ENCODE data around the gene GRK5.

Gene GRK5

DNA sequence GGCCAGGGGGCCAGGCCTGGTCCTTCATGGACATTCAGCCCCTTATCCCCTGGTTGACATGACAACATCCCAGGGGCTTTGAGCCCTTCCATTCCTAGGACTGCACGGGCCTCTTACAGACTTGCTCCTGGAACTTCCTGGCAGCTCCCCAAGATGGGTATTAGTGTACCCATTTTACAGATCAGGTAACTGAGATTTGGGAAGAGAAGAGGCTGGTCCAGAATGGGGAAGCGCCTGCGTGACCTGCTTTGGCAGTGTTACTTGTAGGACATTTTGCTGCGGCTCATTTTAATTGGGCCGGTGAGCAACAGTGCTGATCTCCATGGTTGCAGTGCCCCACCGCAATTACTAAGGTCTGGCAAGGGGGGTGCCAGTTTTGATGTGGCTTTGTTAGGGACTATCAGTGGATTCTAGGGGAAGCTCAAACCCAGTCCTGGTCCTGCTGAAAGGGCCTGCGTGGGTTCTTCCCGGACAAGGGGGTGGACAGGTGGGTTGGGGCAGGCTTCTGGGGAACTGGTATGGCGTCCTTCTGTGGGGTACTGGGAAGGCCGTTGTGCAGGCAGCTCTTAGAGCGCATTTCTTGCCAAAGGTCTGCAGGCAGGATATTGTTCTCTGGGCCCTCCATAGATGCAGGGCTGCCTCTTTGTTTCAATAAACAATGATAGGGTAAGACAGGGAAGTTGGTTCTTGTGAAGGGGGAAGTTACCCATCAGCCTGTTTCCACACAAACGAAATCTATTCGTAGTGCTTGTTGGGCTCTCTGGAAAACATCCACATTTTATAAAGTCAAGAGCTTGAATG is 197.5 kb downstream of the GRK5 start:
- H3K4me1 ChIP-seq (ENCODE audit: control insufficient read depth in 1 of 2, insufficient read depth in 1 of 2, low read depth in 1 of 2, low read length in 1 of 2) = peaks cover 65 to 70% of the 10 kb centered on the region in 2 experiments
- peak overlapping the region; percentile 93 for H3K27ac ChIP-seq
- peak overlapping the region in 1 of 2 experiments; percentile 44 for H3K4me3 ChIP-seq (ENCODE audit: low read depth in 1 of 2, low read length in 1 of 2)
- H3K9me3 ChIP-seq = no peaks in the 10 kb centered on the region
- H3K36me3 ChIP-seq = no peaks in the 10 kb centered on the region
- TF ChIP-seq, protein P1, sequence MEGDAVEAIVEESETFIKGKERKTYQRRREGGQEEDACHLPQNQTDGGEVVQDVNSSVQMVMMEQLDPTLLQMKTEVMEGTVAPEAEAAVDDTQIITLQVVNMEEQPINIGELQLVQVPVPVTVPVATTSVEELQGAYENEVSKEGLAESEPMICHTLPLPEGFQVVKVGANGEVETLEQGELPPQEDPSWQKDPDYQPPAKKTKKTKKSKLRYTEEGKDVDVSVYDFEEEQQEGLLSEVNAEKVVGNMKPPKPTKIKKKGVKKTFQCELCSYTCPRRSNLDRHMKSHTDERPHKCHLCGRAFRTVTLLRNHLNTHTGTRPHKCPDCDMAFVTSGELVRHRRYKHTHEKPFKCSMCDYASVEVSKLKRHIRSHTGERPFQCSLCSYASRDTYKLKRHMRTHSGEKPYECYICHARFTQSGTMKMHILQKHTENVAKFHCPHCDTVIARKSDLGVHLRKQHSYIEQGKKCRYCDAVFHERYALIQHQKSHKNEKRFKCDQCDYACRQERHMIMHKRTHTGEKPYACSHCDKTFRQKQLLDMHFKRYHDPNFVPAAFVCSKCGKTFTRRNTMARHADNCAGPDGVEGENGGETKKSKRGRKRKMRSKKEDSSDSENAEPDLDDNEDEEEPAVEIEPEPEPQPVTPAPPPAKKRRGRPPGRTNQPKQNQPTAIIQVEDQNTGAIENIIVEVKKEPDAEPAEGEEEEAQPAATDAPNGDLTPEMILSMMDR (IDR thresholded peaks at IDR 0.05) = no peak
- no peaks in the 10 kb centered on the region for H3K27me3 ChIP-seq

- Histone ChIP-seq H3K4me1 (ENCODE audit: control insufficient read depth in 1 of 2, insufficient read depth in 1 of 2, low read depth in 1 of 2, low read length in 1 of 2) (peaks cover 60 to 66% of the 10 kb centered on the region in 2 experiments), H3K36me3 (no peaks in the 10 kb centered on the region), H3K27me3 (no peaks in the 10 kb centered on the region), H3K27ac (peak overlapping the region; percentile 93), H3K9me3 (no peaks in the 10 kb centered on the region), H3K4me3 (ENCODE audit: low read depth in 1 of 2, low read length in 1 of 2) (peak overlapping the region in 1 of 2 experiments; percentile 44)
- TF ChIP-seq, protein P1 (IDR thresholded peaks at IDR 0.05) = no peak
These were observed 198.1 kb downstream of the GRK5 start for GRCh38 chr10:119405520-119405807.

GRCh38 chr10:119406137-119406536 is 198.8 kb downstream of the GRK5 start:
- no peaks in the 10 kb centered on the region for H3K36me3 ChIP-seq
- H3K27ac ChIP-seq = peak overlapping the region; percentile 93
- H3K4me3 ChIP-seq (ENCODE audit: low read depth in 1 of 2, low read length in 1 of 2) = peak overlapping the region; percentile 8 to 44
- no peaks in the 10 kb centered on the region for H3K27me3 ChIP-seq
- TF ChIP-seq, protein P1 (IDR thresholded peaks at IDR 0.05) = no peak
- H3K4me1 ChIP-seq (ENCODE audit: control insufficient read depth in 1 of 2, insufficient read depth in 1 of 2, low read depth in 1 of 2, low read length in 1 of 2) = peaks cover 56 to 62% of the 10 kb centered on the region in 2 experiments
- H3K9me3 ChIP-seq = no peaks in the 10 kb centered on the region

DNA sequence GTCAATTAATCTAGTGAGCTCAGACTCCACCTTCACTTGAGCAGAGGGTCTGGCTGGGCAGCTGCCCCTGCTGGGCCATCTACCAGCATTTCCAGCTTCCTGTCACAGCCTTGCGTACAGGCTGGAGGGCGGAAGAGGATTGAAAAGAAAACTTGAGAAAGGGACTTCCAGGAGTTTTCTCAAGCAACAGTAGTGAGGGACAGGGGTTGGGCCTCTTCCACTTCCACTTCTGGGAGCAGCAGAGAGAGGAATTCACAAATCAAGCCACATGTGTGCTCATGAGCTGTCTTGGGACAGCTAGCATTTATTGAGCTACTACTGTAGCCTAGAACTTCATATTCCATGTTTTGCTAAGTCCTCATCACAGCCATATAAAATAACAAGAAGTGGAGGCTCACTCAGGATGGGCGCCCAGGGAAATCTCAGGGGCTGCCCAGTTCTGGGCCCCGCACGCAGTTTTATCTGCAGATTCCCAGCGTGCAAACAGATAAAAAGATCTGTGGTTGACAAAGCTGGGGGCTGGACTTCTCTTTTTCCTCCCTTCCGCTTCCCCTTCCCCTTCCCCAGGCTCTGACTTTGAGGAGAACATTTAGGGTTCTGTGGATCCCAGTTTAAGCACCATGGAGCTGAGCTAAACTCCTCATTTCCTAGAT is 199.4 kb downstream of the GRK5 start:
- H3K4me3 ChIP-seq (ENCODE audit: low read depth in 1 of 2, low read length in 1 of 2) = peak overlapping the region; percentile 8 to 44
- H3K27ac ChIP-seq = peak overlapping the region; percentile 93
- TF ChIP-seq, protein P1 (IDR thresholded peaks at IDR 0.05) = no peak
- no peaks in the 10 kb centered on the region for H3K27me3 ChIP-seq
- peaks cover 56 to 61% of the 10 kb centered on the region in 2 experiments for H3K4me1 ChIP-seq (ENCODE audit: control insufficient read depth in 1 of 2, insufficient read depth in 1 of 2, low read depth in 1 of 2, low read length in 1 of 2)
- H3K9me3 ChIP-seq = no peaks in the 10 kb centered on the region
- no peaks in the 10 kb centered on the region for H3K36me3 ChIP-seq

- H3K27ac ChIP-seq = peak overlapping the region; percentile 93
- H3K27me3 ChIP-seq = no peaks in the 10 kb centered on the region
- H3K4me3 ChIP-seq (ENCODE audit: low read depth in 1 of 2, low read length in 1 of 2) = peak overlapping the region; percentile 8 to 44
- TF ChIP-seq, protein P1 (IDR thresholded peaks at IDR 0.05) = no peak
- H3K9me3 ChIP-seq = no peaks in the 10 kb centered on the region
- H3K4me1 ChIP-seq (ENCODE audit: control insufficient read depth in 1 of 2, insufficient read depth in 1 of 2, low read depth in 1 of 2, low read length in 1 of 2) = peaks cover 56 to 57% of the 10 kb centered on the region in 2 experiments
- H3K36me3 ChIP-seq = no peaks in the 10 kb centered on the region
These were observed 199.9 kb downstream of the GRK5 start for GRCh38 chr10:119407254-119407777.

Measured in neutrophil (primary cell).